H1 (cell line): ENCODE data around the gene TSPAN5. TPM values are rescaled to one million over a fixed set of nuclear protein-coding genes. Genes with fewer than 3 reads are reported as not detected.

ENCODE experiments used
- CTCF ChIA-PET: fragments of 300-600 bp; sonication (Branson Sonifier 250); formaldehyde crosslinking; loops from one replicate; lab custom pipeline; 2021; ENCODE audit not compliant: partially characterized antibody; lab: Charles Lee
- POLR2A ChIA-PET: fragments of 300-600 bp; sonication (Branson Sonifier 250); formaldehyde crosslinking; loops from one replicate; lab custom pipeline; 2021; ENCODE audit warnings: inconsistent platforms; ENCODE audit not compliant: partially characterized antibody; lab: Charles Lee
- DNase-seq, 2 experiments: peaks; one replicate each; pipeline versions ENCODE4 v3.0.0 to v3.0.0-alpha.2; 2010 to 2022; ENCODE audit warnings: low spot score in 2 of 2, low read depth in 1 of 2, mixed read lengths in 1 of 2
- FAIRE-seq: peaks from 2 replicates; lab custom pipeline; 2011; peaks lifted over from hg19 to GRCh38; lab: Jason Lieb, UNC
- H2AFZ ChIP-seq: 2 replicates; pipeline ENCODE4 v1.8.1; 2012; ENCODE audit warnings: low read length, inconsistent platforms
- H2AK5ac ChIP-seq: 2 replicates; pipeline ENCODE4 v1.6.1; 2013; ENCODE audit warnings: low read depth, low read length
- H2BK120ac ChIP-seq: replicated peaks from 2 replicates; pipeline ENCODE3; 2013; ENCODE audit warnings: low read depth, low read length, inconsistent platforms
- H2BK12ac ChIP-seq: 2 replicates; pipeline ENCODE4 v1.6.1; 2013; ENCODE audit warnings: low read depth, low read length
- H2BK15ac ChIP-seq: 2 replicates; pipeline ENCODE4 v1.6.1; 2013; ENCODE audit warnings: low read length
- H2BK20ac ChIP-seq: 2 replicates; pipeline ENCODE4 v1.6.1; 2013; ENCODE audit warnings: low read length
- H2BK5ac ChIP-seq: 2 replicates; pipeline ENCODE4 v1.6.1; 2013; ENCODE audit warnings: low read depth, low read length
- H3K14ac ChIP-seq: 2 replicates; pipeline ENCODE4 v1.6.1; 2013; ENCODE audit warnings: inconsistent platforms; ENCODE audit not compliant: insufficient read length
- H3K18ac ChIP-seq: 2 replicates; pipeline ENCODE4 v1.6.1; 2013; ENCODE audit warnings: low read length; ENCODE audit errors: extremely low read depth
- H3K23ac ChIP-seq: 2 replicates; pipeline ENCODE4 v1.6.1; 2013; ENCODE audit warnings: inconsistent platforms; ENCODE audit not compliant: insufficient read length
- H3K23me2 ChIP-seq: 2 replicates; pipeline ENCODE4 v1.6.1; 2013; ENCODE audit warnings: low read depth, low read length
- H3K27ac ChIP-seq: 2 replicates; pipeline ENCODE4 v1.6.1; 2011; ENCODE audit warnings: low read depth, low read length, inconsistent platforms
- H3K27me3 ChIP-seq, 4 experiments: replicated peaks in 1 of 4; 1 replicate in 1 of 4; 2 replicates in 3 of 4; pipeline versions ENCODE4 v1.6.1 to v1.8.1; 2011 to 2013; ENCODE audit warnings: low read length in 3 of 4, mild to moderate bottlenecking in 3 of 4, inconsistent platforms in 2 of 4, mixed read lengths in 2 of 4, moderate library complexity in 1 of 4; ENCODE audit not compliant: control insufficient read depth in 3 of 4, insufficient read depth in 3 of 4; ENCODE audit errors: extremely low read depth in 1 of 4
- H3K36me3 ChIP-seq, 4 experiments: 2 replicates each; pipeline versions ENCODE4 v1.6.1 to v1.8.1; 2011 to 2013; ENCODE audit warnings: mild to moderate bottlenecking in 4 of 4, low read length in 3 of 4, moderate library complexity in 2 of 4, control low read depth in 1 of 4, inconsistent platforms in 1 of 4; ENCODE audit not compliant: insufficient read depth in 4 of 4, control insufficient read depth in 2 of 4
- H3K4ac ChIP-seq: replicated peaks from 2 replicates; pipeline ENCODE3; 2013; ENCODE audit warnings: low read length, low read depth, mixed read lengths, inconsistent platforms; ENCODE audit not compliant: insufficient read length
- H3K4me1 ChIP-seq, 4 experiments: replicated peaks in 1 of 4; 1 replicate in 1 of 4; 2 replicates in 3 of 4; pipeline versions ENCODE4 v1.6.1 to v1.8.1; 2011 to 2013; ENCODE audit warnings: low read length in 3 of 4, inconsistent platforms in 2 of 4, mixed read lengths in 1 of 4; ENCODE audit not compliant: insufficient read depth in 4 of 4, control insufficient read depth in 3 of 4
- H3K4me2 ChIP-seq, 2 experiments: 2 replicates each; pipeline versions ENCODE4 v1.6.1 to v1.8.1; 2011 to 2013; ENCODE audit warnings: low read depth in 2 of 2, low read length in 2 of 2, control low read depth in 1 of 2, inconsistent platforms in 1 of 2, mild to moderate bottlenecking in 1 of 2; ENCODE audit not compliant: insufficient read depth in 1 of 2
- H3K4me3 ChIP-seq, 4 experiments: fragments of 200-600, 300-600 bp in 1 of 4; sonication (generic), shearing (Covaris generic), sonication (Bioruptor Twin) in 1 of 4; 2 replicates each; pipeline versions ENCODE4 v1.5.1 to v1.8.1; 2011 to 2016; ENCODE audit warnings: low read length in 4 of 4, low read depth in 3 of 4, control low read depth in 2 of 4, inconsistent platforms in 2 of 4, mild to moderate bottlenecking in 2 of 4, mixed read lengths in 1 of 4, moderate library complexity in 1 of 4; ENCODE audit not compliant: insufficient read depth in 2 of 4; ENCODE audit errors: extremely low read depth in 1 of 4
- H3K56ac ChIP-seq: replicated peaks from 2 replicates; pipeline ENCODE3; 2013; ENCODE audit warnings: low read depth, mild to moderate bottlenecking, mixed read lengths, low read length, inconsistent platforms; ENCODE audit not compliant: insufficient read length
- H3K79me1 ChIP-seq: 2 replicates; pipeline ENCODE4 v1.6.1; 2013; ENCODE audit warnings: low read depth, low read length, control low read depth
- H3K79me2 ChIP-seq, 2 experiments: 2 replicates each; pipeline versions ENCODE4 v1.6.1 to v1.8.1; 2012 to 2013; ENCODE audit warnings: low read length in 2 of 2, mild to moderate bottlenecking in 2 of 2, inconsistent platforms in 1 of 2; ENCODE audit not compliant: insufficient read depth in 2 of 2, control insufficient read depth in 1 of 2
- H3K9ac ChIP-seq, 4 experiments: replicated peaks in 1 of 4; 1 replicate in 1 of 4; 2 replicates in 3 of 4; pipeline versions ENCODE4 v1.6.1 to v1.8.1; 2011 to 2013; ENCODE audit warnings: low read depth in 3 of 4, low read length in 3 of 4, control low read depth in 2 of 4, mild to moderate bottlenecking in 2 of 4, moderate library complexity in 2 of 4, inconsistent platforms in 1 of 4; ENCODE audit errors: extremely low read depth in 1 of 4
- H3K9me3 ChIP-seq, 2 experiments: 2 replicates each; pipeline versions ENCODE4 v1.6.1 to v1.8.1; 2012 to 2013; ENCODE audit warnings: mild to moderate bottlenecking in 2 of 2, moderate library complexity in 2 of 2, control low read depth in 1 of 2, inconsistent platforms in 1 of 2, low read depth in 1 of 2, low read length in 1 of 2, mixed read lengths in 1 of 2; ENCODE audit not compliant: insufficient read depth in 2 of 2
- H4K20me1 ChIP-seq, 2 experiments: replicated peaks in 1 of 2; 2 replicates each; pipeline versions ENCODE3 to v1.8.1; 2011 to 2013; ENCODE audit warnings: inconsistent platforms in 2 of 2, low read length in 2 of 2, mild to moderate bottlenecking in 1 of 2; ENCODE audit not compliant: insufficient read depth in 2 of 2, control insufficient read depth in 1 of 2
- H4K5ac ChIP-seq: 2 replicates; pipeline ENCODE4 v1.6.1; 2013; ENCODE audit warnings: low read length, low read depth, mixed read lengths, inconsistent platforms; ENCODE audit not compliant: insufficient read length
- H4K8ac ChIP-seq: 2 replicates; pipeline ENCODE4 v1.8.0; 2013; ENCODE audit warnings: mild to moderate bottlenecking, moderate library complexity, low read length, inconsistent platforms; ENCODE audit not compliant: insufficient read depth; ENCODE audit errors: extremely low read depth
- H4K91ac ChIP-seq: replicated peaks from 2 replicates; pipeline ENCODE3; 2013; ENCODE audit warnings: low read length, mixed read lengths, inconsistent platforms; ENCODE audit not compliant: insufficient read length
- ASH2L ChIP-seq: fragments of 200-600, 300-600 bp; sonication (generic); IDR thresholded peaks from one replicate; pipeline ENCODE4 v1.7.1; 2017; ENCODE audit warnings: low read length
- BCL11A ChIP-seq, 2 experiments: IDR thresholded peaks; one replicate each; pipeline ENCODE4 v1.6.1; 2011; ENCODE audit warnings: low read depth in 2 of 2, low read length in 2 of 2, mild to moderate bottlenecking in 2 of 2
- EGR1 ChIP-seq: IDR thresholded peaks from 2 replicates; pipeline ENCODE4 v1.6.1; 2011; ENCODE audit warnings: low read depth, low read length, borderline replicate concordance
- GABPA ChIP-seq: IDR thresholded peaks from 2 replicates; pipeline ENCODE4 v1.6.1; 2011; ENCODE audit warnings: mild to moderate bottlenecking, low read length, moderate library complexity, borderline replicate concordance; ENCODE audit not compliant: insufficient read depth
- NANOG ChIP-seq: IDR thresholded peaks from 2 replicates; pipeline ENCODE4 v1.6.1; 2011; ENCODE audit warnings: low read length, low read depth, mild to moderate bottlenecking, inconsistent platforms; ENCODE audit not compliant: insufficient read depth, poor library complexity, severe bottlenecking
- PHF8 ChIP-seq: fragments of 200-600 bp; sonication (generic); conservative IDR thresholded peaks from 2 replicates; pipeline ENCODE4 v1.7.1; 2012; ENCODE audit warnings: low read depth, mild to moderate bottlenecking, inconsistent platforms, low read length, moderate library complexity
- POLR2AphosphoS5 ChIP-seq: IDR thresholded peaks from 2 replicates; pipeline ENCODE4 v1.6.1; 2011; ENCODE audit warnings: low read depth, low read length
- RAD21 ChIP-seq, 2 experiments: IDR thresholded peaks in 1 of 2; conservative IDR thresholded peaks in 1 of 2; 2 replicates each; pipeline ENCODE4 v1.6.1; 2011; ENCODE audit warnings: low read depth in 2 of 2, low read length in 2 of 2, improper control_type of control experiment in 1 of 2, inconsistent platforms in 1 of 2, mild to moderate bottlenecking in 1 of 2, moderate library complexity in 1 of 2
- SAP30 ChIP-seq: fragments of 300-600 bp; sonication (generic); IDR thresholded peaks from 2 replicates; pipeline ENCODE4 v1.7.1; 2012; ENCODE audit warnings: low read length, moderate library complexity, mild to moderate bottlenecking, inconsistent platforms; ENCODE audit not compliant: insufficient read depth, insufficient replicate concordance
- TAF7 ChIP-seq: optimal IDR thresholded peaks from 2 replicates; pipeline ENCODE3; 2011; ENCODE audit warnings: low read depth, mild to moderate bottlenecking, inconsistent platforms, low read length, moderate library complexity, borderline replicate concordance
- YY1 ChIP-seq: IDR thresholded peaks from 2 replicates; pipeline ENCODE4 v1.6.1; 2011; ENCODE audit warnings: low read depth, mild to moderate bottlenecking, low read length
- polyA plus RNA-seq, 7 experiments: library from polyadenylated mRNA; depleted of rRNA in 3 of 7; stranded (reverse) in 5 of 7; unstranded in 2 of 7; fragments of >200 nt in 5 of 7; fragments of 200-250 nt in 2 of 7; gene quantifications; 1 replicate in 5 of 7; 2 replicates in 1 of 7; 4 replicates in 1 of 7; pipeline versions ENCODE4 v1.2.1 to v1.2.3, GENCODE V29; 2011 to 2013; ENCODE audit warnings: missing spikeins in 2 of 7, mixed read lengths in 2 of 7
- total RNA-seq: library from RNA; stranded (reverse); fragmentation: NEBNext Ultra II Directional; extraction: Animal tissue kit (Norgen Biotek cat#: 25700); gene quantifications from 2 replicates; pipeline ENCODE4 v1.2.1, GENCODE V29; 2021
- TF ChIP-seq, protein P1 (sequence below): IDR thresholded peaks from 2 replicates; pipeline ENCODE4 v1.6.1; 2012; ENCODE audit warnings: inconsistent platforms

Gene TSPAN5
- total and polyA plus RNA-seq, 2 of the 8 experiments (the other 6 are each of a cell fraction or from before 2014, with no cell fraction given): 17.6 to 21.2 TPM

DNA sequence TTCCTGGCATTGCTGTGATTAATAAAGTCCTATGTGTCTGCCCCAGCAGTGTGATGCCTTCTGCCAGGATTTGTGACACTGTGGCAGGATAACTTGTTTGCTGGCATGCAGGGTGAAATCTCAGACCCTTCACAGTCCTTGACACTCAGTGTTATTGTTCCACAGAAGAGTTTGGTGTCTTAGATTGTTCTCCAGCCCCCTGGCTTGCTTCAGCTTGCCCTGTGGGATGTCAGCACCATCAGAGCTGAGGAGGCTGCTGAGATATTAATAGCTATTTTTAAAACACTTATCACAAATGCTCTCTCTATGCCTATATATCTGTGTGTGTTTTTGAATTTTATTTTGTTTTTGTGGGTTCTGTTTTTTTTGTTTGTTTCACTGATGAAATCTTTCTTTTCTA is 136.9 kb downstream of the TSPAN5 start:
- POLR2A ChIA-PET: no interaction called here
- no peaks in the 10 kb centered on the region; the same call in 1 of the 2 replicates for H3K79me1 ChIP-seq
- H4K5ac ChIP-seq: no peak overlapping the region
- no peaks in the 10 kb centered on the region for H4K20me1 ChIP-seq
- H4K8ac ChIP-seq: no peak overlapping the region; the same call in 1 of the 2 replicates
- H3K56ac ChIP-seq: no peak overlapping the region
- H2BK12ac ChIP-seq: no peak overlapping the region
- H2BK120ac ChIP-seq: no peak overlapping the region
- no peak overlapping the region for H3K9ac ChIP-seq
- FAIRE-seq: no peak
- H2BK5ac ChIP-seq: no peak overlapping the region
- no peaks in the 10 kb centered on the region; a peak in 1 of 8 replicates for H3K36me3 ChIP-seq
- no peak overlapping the region for H2BK15ac ChIP-seq
- H3K27ac ChIP-seq: no peak overlapping the region
- H2AK5ac ChIP-seq: no peak overlapping the region
- peaks cover 3 to 7% (median 5%) of the 10 kb centered on the region in 4 experiments; a peak in 4 of 7 replicates for H3K4me1 ChIP-seq
- H3K23ac ChIP-seq: no peak overlapping the region
- H2BK20ac ChIP-seq: no peak overlapping the region
- CTCF ChIA-PET: interaction anchor here (1.3 to 1.7 kb wide), 2 partner anchors 15 to 54 kb away, joined by 3 to 4 read pairs; no protein-coding TSS in a partner anchor
- H3K79me2 ChIP-seq: peaks cover 0 to 7% of the 10 kb centered on the region in 2 experiments; a peak in 2 of 4 replicates
- no peak overlapping the region for H3K4ac ChIP-seq
- no peaks in the 10 kb centered on the region for H3K23me2 ChIP-seq
- no peak overlapping the region for H3K4me2 ChIP-seq
- no peak overlapping the region for H4K91ac ChIP-seq
- no peak overlapping the region for H3K14ac ChIP-seq
- no peak for DNase-seq
- H3K4me3 ChIP-seq: no peak overlapping the region
- H3K27me3 ChIP-seq: no peaks in the 10 kb centered on the region
- H3K9me3 ChIP-seq: peaks cover 0 to 6% of the 10 kb centered on the region in 2 experiments; a peak in 1 of 4 replicates
- no peak overlapping the region for H2AFZ ChIP-seq
- no peak overlapping the region for H3K18ac ChIP-seq
- TF ChIP-seq, protein P1, sequence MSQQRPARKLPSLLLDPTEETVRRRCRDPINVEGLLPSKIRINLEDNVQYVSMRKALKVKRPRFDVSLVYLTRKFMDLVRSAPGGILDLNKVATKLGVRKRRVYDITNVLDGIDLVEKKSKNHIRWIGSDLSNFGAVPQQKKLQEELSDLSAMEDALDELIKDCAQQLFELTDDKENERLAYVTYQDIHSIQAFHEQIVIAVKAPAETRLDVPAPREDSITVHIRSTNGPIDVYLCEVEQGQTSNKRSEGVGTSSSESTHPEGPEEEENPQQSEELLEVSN: no peak
- no peak for TF ChIP-seq YY1
- no peak for TF ChIP-seq ASH2L
- TF ChIP-seq BCL11A (IDR thresholded peaks at IDR 0.05; ENCODE audit: low read depth in 2 of 2, low read length in 2 of 2): no peak
- no peak for TF ChIP-seq PHF8
- TF ChIP-seq NANOG: no peak
- no peak for TF ChIP-seq TAF7
- no peak for TF ChIP-seq EGR1
- TF ChIP-seq SAP30: no peak
- no peak for TF ChIP-seq POLR2AphosphoS5
- TF ChIP-seq RAD21 (IDR thresholded peaks at IDR 0.05 in 1 of 2, conservative IDR thresholded peaks at IDR 0.05 in 1 of 2; ENCODE audit: low read depth in 2 of 2, low read length in 2 of 2): no peak
- TF ChIP-seq GABPA: no peak
